ENCODE results near the gene SHLD1. TPM values are rescaled to one million over a fixed set of nuclear protein-coding genes. Genes with fewer than 3 reads are reported as not detected.

Gene SHLD1
- total RNA-seq, 1 donor from 2014 or later: 4.3 TPM

DNA sequence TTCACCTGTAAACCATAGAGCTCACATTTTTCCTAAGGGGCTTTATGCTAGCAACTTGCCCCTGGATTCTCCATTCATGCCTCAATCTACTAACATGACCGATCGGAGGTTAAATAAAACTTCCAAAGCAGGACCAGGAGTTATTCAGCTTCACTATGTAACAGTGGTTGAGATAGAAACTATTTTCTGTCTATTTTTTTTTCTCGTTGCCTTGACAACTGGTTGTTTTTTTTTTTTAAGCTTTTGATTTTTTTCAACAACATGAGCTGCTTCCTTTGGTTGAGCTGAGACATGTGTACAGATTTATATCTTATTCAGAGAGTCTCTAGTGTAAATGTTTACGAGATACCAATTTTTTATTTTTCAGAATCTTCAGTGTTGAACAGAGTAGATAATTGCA lies 85.7 kb downstream of the SHLD1 start:
- DNase-seq (ENCODE audit: low spot score): no peak
- intact Hi-C loops (cut with DNase I): no loop called here

GRCh38 chr20:5836569-5836968 lies 86.4 kb downstream of the SHLD1 start:
- intact Hi-C loops (cut with DNase I): no loop called here
- DNase-seq (ENCODE audit: low spot score): no peak

DNA sequence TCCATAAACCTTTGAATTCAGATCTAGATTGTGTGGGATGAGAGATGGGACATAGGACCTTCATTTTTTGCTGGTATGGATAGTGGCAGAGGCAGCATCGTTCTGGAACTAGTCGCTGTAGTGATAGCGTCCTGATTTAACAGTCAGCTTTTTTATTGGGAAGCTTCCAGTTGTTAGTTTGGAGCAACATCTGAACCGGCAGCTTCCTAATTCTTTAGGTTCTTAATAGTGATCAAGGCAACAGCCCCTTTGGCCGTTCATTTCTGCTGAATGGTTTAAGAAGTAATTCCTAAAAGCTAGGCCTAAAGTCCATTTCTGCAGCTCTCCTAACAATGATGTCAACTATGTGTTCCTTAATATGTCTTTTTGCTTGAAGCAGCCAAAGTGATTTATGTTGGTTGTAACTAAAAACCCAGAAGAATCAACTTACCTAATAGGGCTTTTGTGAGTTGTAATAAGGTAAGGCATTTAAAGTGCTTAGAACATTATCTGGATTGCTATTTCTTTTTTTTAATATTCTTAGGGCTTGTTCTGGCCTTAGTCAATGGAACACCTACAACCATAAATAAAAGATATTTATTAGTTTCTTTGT lies 90.3 kb downstream of the SHLD1 start:
- no peak for DNase-seq (ENCODE audit: low spot score)
- intact Hi-C loops (cut with DNase I): no loop called here

GRCh38 chr20:5841522-5841921 lies 91.3 kb downstream of the SHLD1 start:
- DNase-seq (ENCODE audit: low spot score): no peak
- intact Hi-C loops (cut with DNase I): no loop called here

GRCh38 chr20:5842465-5842864 lies 92.3 kb downstream of the SHLD1 start:
- intact Hi-C loops (cut with DNase I): no loop called here
- no peak for DNase-seq (ENCODE audit: low spot score)

- DNase-seq (ENCODE audit: low spot score): no peak
- intact Hi-C loops (cut with DNase I): no loop called here
Observed at GRCh38 chr20:5843054-5843592, 92.9 kb downstream of the SHLD1 start.

DNA sequence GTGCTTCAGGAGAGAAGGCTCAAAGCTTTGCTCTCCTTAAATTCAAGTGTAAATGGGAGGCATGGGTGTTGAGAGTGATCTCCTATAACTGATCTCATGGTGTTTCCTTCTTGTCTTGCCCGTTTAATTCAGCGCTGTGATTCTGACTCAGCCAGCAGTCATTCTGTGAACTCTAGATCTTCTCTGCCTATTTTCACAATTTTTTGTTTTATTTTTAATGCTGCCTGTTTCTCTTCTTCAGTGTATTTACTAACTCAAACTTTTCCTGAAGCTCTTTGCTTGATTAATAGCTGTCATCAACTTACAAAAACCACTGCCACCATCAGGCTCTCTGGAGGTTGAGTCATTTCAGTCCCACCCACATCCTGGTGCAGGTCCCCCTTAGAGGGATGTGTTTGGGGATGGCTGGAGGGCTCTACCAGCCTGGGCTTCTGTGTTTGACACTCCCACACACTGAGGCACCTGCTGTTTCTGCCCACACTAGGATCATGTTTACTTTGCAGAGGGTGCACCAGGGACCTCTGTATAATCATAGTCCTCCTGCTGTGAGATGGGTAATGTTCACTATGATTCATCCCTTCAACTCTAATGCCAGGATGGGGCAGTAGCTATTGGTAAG lies 94.0 kb downstream of the SHLD1 start:
- intact Hi-C loops (cut with DNase I): no loop called here

GRCh38 chr20:5845681-5846615 lies 95.7 kb downstream of the SHLD1 start:
- DNase-seq (ENCODE audit: low spot score): no peak
- intact Hi-C loops (cut with DNase I): no loop called here

More for the DNA sequence above, 94.0 kb downstream of the SHLD1 start:
- DNase-seq (ENCODE audit: low spot score): no peak

- intact Hi-C loops (cut with DNase I): no loop called here
- no peak for DNase-seq (ENCODE audit: low spot score)
Observed at GRCh38 chr20:5848711-5849505, 98.7 kb downstream of the SHLD1 start.

DNA sequence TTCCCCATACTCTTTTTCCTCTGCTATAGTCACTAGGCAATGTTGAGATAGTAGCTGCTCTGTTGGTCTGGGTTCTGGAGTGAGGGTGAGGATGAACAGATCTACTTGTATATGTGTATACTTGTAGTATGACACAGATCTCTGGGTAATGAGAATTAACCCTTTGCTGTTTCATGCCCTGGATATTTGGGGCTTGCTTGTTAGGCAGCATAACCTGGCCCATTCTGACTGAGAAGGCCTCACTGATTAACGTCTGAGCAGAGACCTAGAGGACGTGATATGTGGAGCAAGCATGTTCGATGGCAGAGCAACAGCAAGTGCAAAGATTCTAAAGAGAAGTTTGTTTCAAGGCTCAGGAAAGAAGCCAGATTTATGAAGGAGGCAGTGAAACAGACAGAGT lies 105.7 kb downstream of the SHLD1 start:
- intact Hi-C loops (cut with DNase I): no loop called here
- DNase-seq (ENCODE audit: low spot score): no peak

GRCh38 chr20:5859608-5860007 lies 109.4 kb downstream of the SHLD1 start:
- intact Hi-C loops (cut with DNase I): no loop called here
- DNase-seq (ENCODE audit: low spot score): no peak

- DNase-seq (ENCODE audit: low spot score): no peak
- intact Hi-C loops (cut with DNase I): no loop called here
Observed at GRCh38 chr20:5862703-5863039, 112.5 kb downstream of the SHLD1 start.

GRCh38 chr20:5863040-5863833 lies 113.0 kb downstream of the SHLD1 start:
- intact Hi-C loops (cut with DNase I): no loop called here
- DNase-seq (ENCODE audit: low spot score): no peak

- DNase-seq (ENCODE audit: low spot score): no peak
- intact Hi-C loops (cut with DNase I): no loop called here
Observed at GRCh38 chr20:5864428-5864827, 114.2 kb downstream of the SHLD1 start.

- no peak for DNase-seq (ENCODE audit: low spot score)
- intact Hi-C loops (cut with DNase I): no loop called here
Observed at GRCh38 chr20:5864873-5865587, 114.8 kb downstream of the SHLD1 start.

DNA sequence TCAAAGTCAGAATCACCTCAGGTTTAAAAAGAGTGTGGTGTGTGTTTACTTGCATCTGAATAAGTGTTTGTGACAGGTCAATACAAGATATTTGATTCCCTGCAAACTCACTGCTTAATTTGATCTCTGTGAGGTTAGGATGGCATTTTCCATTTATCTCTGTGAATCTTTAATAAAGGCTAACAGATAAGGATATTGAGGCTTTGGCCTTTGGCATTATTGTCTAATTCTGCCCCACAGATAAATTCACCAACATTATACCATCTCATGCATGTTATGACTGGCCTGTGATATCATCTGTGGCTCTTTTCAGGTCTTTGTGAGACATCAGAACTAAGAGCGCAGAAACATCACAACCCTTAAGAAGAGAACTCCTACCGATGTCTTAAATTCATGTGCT lies 115.4 kb downstream of the SHLD1 start:
- no peak for DNase-seq (ENCODE audit: low spot score)
- intact Hi-C loops (cut with DNase I): no loop called here

- intact Hi-C loops (cut with DNase I): no loop called here
- no peak for DNase-seq (ENCODE audit: low spot score)
Observed at GRCh38 chr20:5870568-5870981, 120.4 kb downstream of the SHLD1 start.

All from cardiac septum (tissue), 1 donor.